ENCODE data around the gene UBAP1L. TPM values are rescaled to one million over a fixed set of nuclear protein-coding genes. Genes with fewer than 3 reads are reported as not detected.

UBAP1L gene
- total and polyA plus RNA-seq, 2 of the 4 experiments (the other 2 are of a cell fraction): 0.36 to 1.1 TPM

- Histone ChIP-seq H2AK5ac (ENCODE audit: low read depth, low read length) (no peak overlapping the region), H2BK120ac (ENCODE audit: low read depth, low read length) (no peak overlapping the region), H3K4me1 (ENCODE audit: control insufficient read depth, insufficient read depth, low read length) (peaks cover 2% of the 10 kb centered on the region; the same call in 1 of the 2 replicates), H3K4ac (ENCODE audit: low read depth, low read length) (no peak overlapping the region), H4K8ac (ENCODE audit: low read depth in 2 of 2, low read length in 2 of 2) (no peak overlapping the region), H2AK9ac (replicated peaks; ENCODE audit: low read depth, low read length, poor library complexity) (no peak overlapping the region), H4K91ac (ENCODE audit: insufficient read depth, low read depth, low read length) (no peak overlapping the region), H4K5ac (ENCODE audit: low read depth, low read length) (no peak overlapping the region), H4K20me1 (ENCODE audit: insufficient read depth, low read length) (no peaks in the 10 kb centered on the region; the same call in 1 of the 2 replicates), H2AFZ (replicated peaks; ENCODE audit: low read length, poor library complexity) (no peak overlapping the region), H3K9ac (ENCODE audit: low read depth, low read length) (no peak overlapping the region), H3K9me3 (ENCODE audit: control insufficient read depth, insufficient read depth, low read length) (no peaks in the 10 kb centered on the region), H3K4me2 (ENCODE audit: low read depth, low read length) (no peak overlapping the region), H3K9me1 (ENCODE audit: insufficient read depth, low read length) (no peaks in the 10 kb centered on the region), H3K18ac (ENCODE audit: low read depth, low read length) (no peak overlapping the region), H3K27ac (ENCODE audit: insufficient read depth, low read length) (no peak overlapping the region), H3K27me3 (ENCODE audit: control insufficient read depth, insufficient read depth, low read length) (no peaks in the 10 kb centered on the region), H2BK20ac (ENCODE audit: low read depth, low read length) (no peak overlapping the region), H3K36me3 (ENCODE audit: control insufficient read depth, insufficient read depth, low read length) (peaks cover 30% of the 10 kb centered on the region), H3K14ac (replicated peaks; ENCODE audit: low read depth, low read length) (no peak overlapping the region), H3K4me3 (ENCODE audit: insufficient read depth, low read depth, low read length) (no peak overlapping the region), H2BK5ac (ENCODE audit: low read depth, low read length, poor library complexity, severe bottlenecking) (no peak overlapping the region), H3K79me1 (ENCODE audit: low read depth in 1 of 2, low read length in 2 of 2) (no peaks in the 10 kb centered on the region; a peak in 1 of 4 replicates), H2BK15ac (ENCODE audit: low read depth, low read length) (no peak overlapping the region), H3K23ac (ENCODE audit: low read depth, low read length) (no peak overlapping the region), H3K56ac (ENCODE audit: extremely low read depth, insufficient read depth, low read length) (no peak overlapping the region)
- intact Hi-C loops (cut with micrococcal nuclease) (no loop called here), in situ Hi-C loops (cut with MboI; ENCODE audit: low sequenced_read_pairs) (no loop called here), dilution Hi-C loops (cut with HindIII; ENCODE audit: low sequenced_read_pairs, unreplicated experiment) (no loop called here)
- WGBS, 2 experiments (ENCODE audit: extremely low coverage in 2 of 2, insufficient read length in 1 of 2): no CpG with 5 or more reads among the region's 5 CpGs
- ChIA-PET POLR2A (ENCODE audit: unreplicated experiment) (no interaction called here), CTCF (no interaction called here)
- TF ChIP-seq CEBPB (IDR thresholded peaks at IDR 0.05; ENCODE audit: low read depth, low read length) (no peak), POLR2A (IDR thresholded peaks at IDR 0.05; ENCODE audit: low read depth, low read length) (no peak), NFE2L2 (IDR thresholded peaks at IDR 0.05; ENCODE audit: low read depth, low read length) (no peak), CTCF (conservative IDR thresholded peaks at IDR 0.05; ENCODE audit: low read depth, low read length) (no peak)
- ATAC-seq (ENCODE audit: low read depth) (no peak), DNase-seq (no peak)
- BruUV-seq (replicated peaks): no TSS peak
These were observed 15.7 kb downstream of the UBAP1L start for GRCh38 chr15:65099336-65099735.
